Lung (tissue), 12 donors: ENCODE results near the gene RMDN2. TPM values are rescaled to one million over a fixed set of nuclear protein-coding genes. Genes with fewer than 3 reads are reported as not detected.

ENCODE experiments used
- ATAC-seq: fragments of 200-7000 bp; cut with Tn5 transposase; one replicate; pipeline ENCODE4 v1.9.1; 2020; ENCODE audit warnings: moderate number of reproducible peaks; ENCODE audit not compliant: insufficient read depth, low FRiP score
- DNase-seq, 3 donors: peaks; one replicate each; pipeline ENCODE4 v3.0.0-alpha.2; 2013 to 2017
- H3K27ac ChIP-seq, 2 donors: one replicate each; pipeline ENCODE4 v1.5.1; 2013; ENCODE audit warnings: mild to moderate bottlenecking in 2 of 2, moderate library complexity in 2 of 2, control low read depth in 1 of 2, inconsistent platforms in 1 of 2, low read depth in 1 of 2, low read length in 1 of 2
- H3K27me3 ChIP-seq, 3 donors: one replicate each; pipeline ENCODE4 v1.5.1; 2013; ENCODE audit warnings: low read length in 2 of 3; ENCODE audit not compliant: control insufficient read depth in 3 of 3, insufficient read depth in 3 of 3
- H3K36me3 ChIP-seq, 4 donors: one replicate each; pipeline ENCODE4 v1.5.1; 2013; ENCODE audit warnings: low read length in 4 of 4, mild to moderate bottlenecking in 1 of 4, moderate library complexity in 1 of 4; ENCODE audit not compliant: control insufficient read depth in 4 of 4, insufficient read depth in 4 of 4
- H3K4me1 ChIP-seq, 5 donors: one replicate each; pipeline ENCODE4 v1.5.1; 2013; ENCODE audit warnings: low read length in 5 of 5, mild to moderate bottlenecking in 2 of 5, moderate library complexity in 1 of 5; ENCODE audit not compliant: control insufficient read depth in 5 of 5, insufficient read depth in 5 of 5
- H3K4me3 ChIP-seq: one replicate; pipeline ENCODE4 v1.5.1; 2013; ENCODE audit warnings: mild to moderate bottlenecking, control low read depth, moderate library complexity
- H3K9ac ChIP-seq, 2 donors: one replicate each; pipeline ENCODE4 v1.5.1; 2013; ENCODE audit warnings: low read length in 2 of 2, control low read depth in 1 of 2; ENCODE audit not compliant: insufficient read depth in 1 of 2
- H3K9me3 ChIP-seq, 4 donors: one replicate each; pipeline ENCODE4 v1.5.1; 2013; ENCODE audit warnings: low read length in 3 of 4, mild to moderate bottlenecking in 1 of 4, moderate library complexity in 1 of 4; ENCODE audit not compliant: control insufficient read depth in 4 of 4, insufficient read depth in 3 of 4
- CTCF ChIP-seq: IDR thresholded peaks from 2 replicates; pipeline ENCODE4 v1.5.1; 2012; ENCODE audit warnings: mild to moderate bottlenecking; ENCODE audit errors: control extremely low read depth, extremely low read depth
- WGBS, 2 donors: extraction: QIAGEN DNeasy Blood & Tissue Kit; methylation state at CpG; one replicate each; pipeline ENCODE4 v1.1.7; 2013; 5-methylcytosine and 5-hydroxymethylcytosine counted together
- polyA plus RNA-seq, 2 donors: library from polyadenylated mRNA; stranded (reverse); fragments of 200-250 nt; gene quantifications; one replicate each; pipeline ENCODE4 v1.2.1, GENCODE V29; 2013
- total RNA-seq, 2 donors: library from RNA; depleted of rRNA in 1 of 2; stranded (reverse); fragments of >200 nt in 1 of 2; gene quantifications; one replicate each; pipeline ENCODE4 v1.2.1, GENCODE V29; 2014 to 2021
- donor health status: control.
- donor health status: control.
- donor health status: Bipolar disorder and iron deficiency.
- donor health status: healthy.
- donor health status: DM: yes; HTN: yes; CAD: no.

RMDN2 gene
- total and polyA plus RNA-seq, 4 donors = 7.7 to 37.9 (median 18.3) TPM

- TF ChIP-seq CTCF = no peak
- no peaks in the 10 kb centered on the region for H3K4me1 ChIP-seq
- 92 to 93% methylated on average over 3 of the region's 3 CpGs for WGBS, 2 donors
- ATAC-seq (no peak), DNase-seq (no peak)
- no peak overlapping the region for H3K9ac ChIP-seq
- peaks cover 0 to 4% (median 1%) of the 10 kb centered on the region in 4 donors for H3K9me3 ChIP-seq
- H3K4me3 ChIP-seq = no peak overlapping the region
- H3K27me3 ChIP-seq = no peaks in the 10 kb centered on the region
- no peak overlapping the region for H3K27ac ChIP-seq
- H3K36me3 ChIP-seq = no peaks in the 10 kb centered on the region
Measured at GRCh38 chr2:37904425-37904824, 20.7 kb upstream of the RMDN2 start.

GRCh38 chr2:37904993-37905392 is 20.1 kb upstream of the RMDN2 start:
- 73 to 93% methylated on average over 5 of the region's 5 CpGs for WGBS, 2 donors
- Histone ChIP-seq H3K4me3 (no peak overlapping the region), H3K27me3 (no peaks in the 10 kb centered on the region), H3K36me3 (no peaks in the 10 kb centered on the region), H3K9me3 (peaks cover 0 to 4% (median 1%) of the 10 kb centered on the region in 4 donors), H3K4me1 (no peaks in the 10 kb centered on the region), H3K9ac (no peak overlapping the region), H3K27ac (no peak overlapping the region)
- ATAC-seq (no peak), DNase-seq (no peak)
- TF ChIP-seq CTCF = no peak

- Histone ChIP-seq H3K27me3 (no peaks in the 10 kb centered on the region), H3K4me3 (no peak overlapping the region), H3K4me1 (no peaks in the 10 kb centered on the region), H3K27ac (no peak overlapping the region), H3K9me3 (no peaks in the 10 kb centered on the region), H3K36me3 (no peaks in the 10 kb centered on the region), H3K9ac (no peak overlapping the region)
- ATAC-seq (no peak), DNase-seq (no peak)
- 50 to 66% methylated on average over 2 of the region's 2 CpGs for WGBS, 2 donors
- TF ChIP-seq CTCF = no peak
Measured at GRCh38 chr2:37906131-37906530, 19.0 kb upstream of the RMDN2 start.

GRCh38 chr2:37907501-37908225 is 17.4 kb upstream of the RMDN2 start:
- ATAC-seq (no peak), DNase-seq (no peak)
- H3K27me3 ChIP-seq = no peaks in the 10 kb centered on the region
- 87 to 92% methylated on average over 5 of the region's 5 CpGs for WGBS, 2 donors
- no peak for TF ChIP-seq CTCF
- no peak overlapping the region for H3K9ac ChIP-seq
- no peaks in the 10 kb centered on the region for H3K36me3 ChIP-seq
- no peak overlapping the region for H3K27ac ChIP-seq
- H3K9me3 ChIP-seq = no peaks in the 10 kb centered on the region
- H3K4me1 ChIP-seq = no peaks in the 10 kb centered on the region
- H3K4me3 ChIP-seq = no peak overlapping the region
